Large intestine (tissue), 3 donors: ENCODE measurements around the gene MPRIP. TPM values are rescaled to one million over a fixed set of nuclear protein-coding genes. Genes with fewer than 3 reads are reported as not detected.

Experiments
- DNase-seq, 2 donors: peaks; one replicate each; pipeline versions ENCODE4 v3.0.0 to v3.0.0-alpha.2; 2013
- H3K27ac ChIP-seq: one replicate; pipeline ENCODE4 v1.5.1; 2013; ENCODE audit warnings: low read length
- H3K27me3 ChIP-seq: 2 replicates; pipeline ENCODE4 v1.6.1; 2013; ENCODE audit warnings: low read length; ENCODE audit not compliant: control insufficient read depth, insufficient read depth
- H3K36me3 ChIP-seq: 2 replicates; pipeline ENCODE4 v1.6.1; 2013; ENCODE audit warnings: low read length; ENCODE audit not compliant: control insufficient read depth, insufficient read depth
- H3K4me1 ChIP-seq: one replicate; pipeline ENCODE4 v1.6.1; 2013; ENCODE audit warnings: low read length; ENCODE audit not compliant: control insufficient read depth, insufficient read depth
- H3K4me3 ChIP-seq: one replicate; pipeline ENCODE4 v1.5.1; 2013; ENCODE audit warnings: low read length
- H3K9me3 ChIP-seq: one replicate; pipeline ENCODE4 v1.6.1; 2013; ENCODE audit warnings: mild to moderate bottlenecking, low read depth, low read length, moderate library complexity; ENCODE audit not compliant: control insufficient read depth
- WGBS: methylation state at CpG from one replicate; pipeline ENCODE4 v1.1.5; 2013; ENCODE audit warnings: low lambda C conversion rate; ENCODE audit not compliant: insufficient coverage; 5-methylcytosine and 5-hydroxymethylcytosine counted together
- polyA plus RNA-seq: library from polyadenylated mRNA; unstranded; fragments of 120-200 nt; gene quantifications from one replicate; pipeline ENCODE4 v1.2.1, GENCODE V29; 2013

The MPRIP gene
- polyA plus RNA-seq, 1 donor = 178 TPM

GRCh38 chr17:17079336-17079735 lies 37.1 kb downstream of the MPRIP start:
- peaks cover 55% of the 10 kb centered on the region for H3K4me1 ChIP-seq
- H3K27me3 ChIP-seq = no peaks in the 10 kb centered on the region
- DNase-seq = peak in 1 of 2 donors; percentile 51
- no CpG with 5 or more reads among the region's 4 CpGs for WGBS
- no peak overlapping the region for H3K4me3 ChIP-seq
- no peaks in the 10 kb centered on the region for H3K9me3 ChIP-seq
- peak overlapping the region; percentile 81 for H3K27ac ChIP-seq
- H3K36me3 ChIP-seq = peaks cover 46% of the 10 kb centered on the region

GRCh38 chr17:17079761-17080160 lies 37.5 kb downstream of the MPRIP start:
- no peak for DNase-seq
- no peak overlapping the region for H3K4me3 ChIP-seq
- H3K27me3 ChIP-seq = no peaks in the 10 kb centered on the region
- WGBS = no CpG with 5 or more reads among the region's 6 CpGs
- H3K27ac ChIP-seq = peak overlapping the region; percentile 81
- H3K4me1 ChIP-seq = peaks cover 55% of the 10 kb centered on the region
- peaks cover 50% of the 10 kb centered on the region for H3K36me3 ChIP-seq
- H3K9me3 ChIP-seq = no peaks in the 10 kb centered on the region

- no CpG with 5 or more reads among the region's 3 CpGs for WGBS
- Histone ChIP-seq H3K27ac (peak overlapping the region; percentile 81), H3K4me1 (peaks cover 53% of the 10 kb centered on the region), H3K4me3 (no peak overlapping the region), H3K9me3 (no peaks in the 10 kb centered on the region), H3K36me3 (peaks cover 54% of the 10 kb centered on the region), H3K27me3 (no peaks in the 10 kb centered on the region)
- DNase-seq = no peak
These were observed 37.9 kb downstream of the MPRIP start for GRCh38 chr17:17080181-17080631.

GRCh38 chr17:17080781-17081180 lies 38.5 kb downstream of the MPRIP start:
- no CpG with 5 or more reads among the region's 7 CpGs for WGBS
- Histone ChIP-seq H3K36me3 (peaks cover 52% of the 10 kb centered on the region), H3K27me3 (no peaks in the 10 kb centered on the region), H3K4me3 (no peak overlapping the region), H3K9me3 (no peaks in the 10 kb centered on the region), H3K4me1 (peaks cover 48% of the 10 kb centered on the region), H3K27ac (no peak overlapping the region)
- no peak for DNase-seq

GRCh38 chr17:17081304-17081940 lies 39.2 kb downstream of the MPRIP start:
- H3K36me3 ChIP-seq = peaks cover 52% of the 10 kb centered on the region
- DNase-seq = no peak
- H3K4me3 ChIP-seq = no peak overlapping the region
- H3K27me3 ChIP-seq = no peaks in the 10 kb centered on the region
- H3K27ac ChIP-seq = no peak overlapping the region
- 84% methylated on average over 5 of the region's 13 CpGs for WGBS
- no peaks in the 10 kb centered on the region for H3K9me3 ChIP-seq
- peaks cover 43% of the 10 kb centered on the region for H3K4me1 ChIP-seq

GRCh38 chr17:17082878-17083277 lies 40.6 kb downstream of the MPRIP start:
- H3K4me1 ChIP-seq = peaks cover 33% of the 10 kb centered on the region
- WGBS = no CpG with 5 or more reads among the region's 4 CpGs
- no peak for DNase-seq

GRCh38 chr17:17084317-17084835 lies 42.1 kb downstream of the MPRIP start:
- no CpG with 5 or more reads among the region's 9 CpGs for WGBS
- Histone ChIP-seq H3K27me3 (no peaks in the 10 kb centered on the region), H3K4me3 (no peak overlapping the region), H3K36me3 (peaks cover 51% of the 10 kb centered on the region), H3K4me1 (peaks cover 19% of the 10 kb centered on the region), H3K9me3 (no peaks in the 10 kb centered on the region), H3K27ac (no peak overlapping the region)
- no peak for DNase-seq

More at GRCh38 chr17:17082878-17083277, 40.6 kb downstream of the MPRIP start:
- Histone ChIP-seq H3K27me3 (no peaks in the 10 kb centered on the region), H3K36me3 (peaks cover 50% of the 10 kb centered on the region), H3K27ac (no peak overlapping the region), H3K9me3 (no peaks in the 10 kb centered on the region), H3K4me3 (no peak overlapping the region)

- DNase-seq = no peak
- no peaks in the 10 kb centered on the region for H3K27me3 ChIP-seq
- no peaks in the 10 kb centered on the region for H3K9me3 ChIP-seq
- no peak overlapping the region for H3K4me3 ChIP-seq
- WGBS = 80% methylated on average over 1 of the region's 6 CpGs
- peaks cover 14% of the 10 kb centered on the region for H3K4me1 ChIP-seq
- no peak overlapping the region for H3K27ac ChIP-seq
- H3K36me3 ChIP-seq = peaks cover 51% of the 10 kb centered on the region
These were observed 42.7 kb downstream of the MPRIP start for GRCh38 chr17:17084941-17085340.

- no peaks in the 10 kb centered on the region for H3K9me3 ChIP-seq
- 80% methylated on average over 3 of the region's 6 CpGs for WGBS
- no peak for DNase-seq
- no peaks in the 10 kb centered on the region for H3K27me3 ChIP-seq
- no peak overlapping the region for H3K4me3 ChIP-seq
- no peak overlapping the region for H3K27ac ChIP-seq
- H3K4me1 ChIP-seq = peaks cover 17% of the 10 kb centered on the region
- peaks cover 56% of the 10 kb centered on the region for H3K36me3 ChIP-seq
These were observed 44.3 kb downstream of the MPRIP start for GRCh38 chr17:17086585-17086984.

- Histone ChIP-seq H3K36me3 (peaks cover 60% of the 10 kb centered on the region), H3K4me1 (peaks cover 24% of the 10 kb centered on the region), H3K27ac (no peak overlapping the region), H3K27me3 (no peaks in the 10 kb centered on the region), H3K4me3 (no peak overlapping the region), H3K9me3 (no peaks in the 10 kb centered on the region)
- no peak for DNase-seq
- WGBS = no CpG with 5 or more reads among the region's 13 CpGs
These were observed 45.3 kb downstream of the MPRIP start for GRCh38 chr17:17087424-17088015.
